NCI-H69 (cell line): ENCODE data around the gene HERPUD1.
A peak's percentile ranks its signal among the peaks of the same experiment; 100 is the strongest.
"Not testable (repeated sequence)": the region's sequence is repeated elsewhere in the genome, so short reads cannot be mapped to it uniquely, and the experiment has no call there.

Source experiments
- DNase-seq: peaks from one replicate; lab custom pipeline; 2025; lab: John Stamatoyannopoulos, UW

Gene HERPUD1

DNA sequence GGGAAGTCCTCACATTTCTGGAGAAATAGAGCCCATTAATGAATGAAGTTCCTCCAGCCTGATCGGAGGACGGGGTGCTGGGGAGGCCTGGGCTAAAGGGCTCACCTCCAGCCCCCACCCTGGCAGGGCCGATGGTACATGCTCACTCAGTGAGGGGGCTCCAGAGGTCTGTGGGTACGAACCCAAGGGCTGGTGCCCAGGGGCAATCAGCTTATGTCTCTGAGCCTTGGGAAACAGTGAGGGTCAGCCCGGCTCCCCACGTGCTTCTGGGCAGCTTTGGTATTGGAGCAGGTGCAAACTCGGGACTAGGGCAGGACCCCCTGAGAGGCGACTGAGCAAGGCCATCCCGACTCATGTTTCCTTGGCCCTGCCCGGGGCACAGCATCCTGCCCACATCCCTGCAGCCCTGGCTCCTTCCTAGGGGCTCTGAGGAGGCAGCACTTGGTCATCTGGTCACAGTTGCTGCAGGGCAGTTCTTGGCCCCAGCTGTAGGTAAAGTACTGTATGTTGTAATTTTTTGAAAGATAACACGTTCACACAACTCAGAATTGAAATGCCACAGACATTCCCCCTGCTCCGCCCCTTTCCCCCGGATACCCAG lies 28.8 kb downstream of the HERPUD1 start:
- no peak for DNase-seq

DNA sequence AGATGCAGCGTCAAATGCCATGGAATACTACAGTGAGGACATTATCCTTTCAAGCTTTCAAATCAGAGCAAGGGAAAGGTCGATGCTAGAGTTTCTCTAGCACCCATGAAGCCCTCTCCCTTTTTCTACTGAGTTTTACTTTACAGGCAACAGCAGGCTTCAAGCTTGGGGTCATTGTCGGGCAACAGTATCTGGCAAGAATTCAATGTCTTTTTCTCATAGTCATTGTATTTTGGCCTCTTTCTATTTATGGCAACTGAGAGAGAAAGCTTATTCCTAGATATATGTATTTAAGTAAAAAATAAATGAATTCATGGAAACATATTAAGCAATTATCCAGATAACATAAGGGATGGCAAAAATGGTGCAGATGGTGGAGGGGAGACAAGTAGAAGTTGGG lies 29.4 kb downstream of the HERPUD1 start:
- DNase-seq, result no peak

DNA sequence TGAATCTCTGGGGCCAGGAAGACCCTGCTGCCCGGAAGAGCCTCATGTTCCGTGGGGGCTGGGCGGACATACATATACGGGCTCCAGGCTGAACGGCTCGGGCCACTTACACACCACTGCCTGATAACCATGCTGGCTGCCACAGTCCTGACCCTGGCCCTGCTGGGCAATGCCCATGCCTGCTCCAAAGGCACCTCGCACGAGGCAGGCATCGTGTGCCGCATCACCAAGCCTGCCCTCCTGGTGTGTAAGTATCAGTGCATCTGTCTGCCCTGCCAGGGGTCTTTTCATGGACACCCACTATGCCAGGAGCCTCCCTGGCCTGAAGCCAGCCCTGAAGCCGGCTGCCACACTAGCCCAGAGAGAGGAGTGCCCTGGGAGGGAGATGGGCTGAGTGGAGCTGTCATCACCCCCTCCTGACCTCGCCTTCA lies 29.9 kb downstream of the HERPUD1 start, which contains the start of gene CETP:
Gene CETP (plus strand): TSS at position 100 of the 431 bp plus-strand sequence. CDS start 30 bp downstream, at position 130.
- no peak for DNase-seq

DNA sequence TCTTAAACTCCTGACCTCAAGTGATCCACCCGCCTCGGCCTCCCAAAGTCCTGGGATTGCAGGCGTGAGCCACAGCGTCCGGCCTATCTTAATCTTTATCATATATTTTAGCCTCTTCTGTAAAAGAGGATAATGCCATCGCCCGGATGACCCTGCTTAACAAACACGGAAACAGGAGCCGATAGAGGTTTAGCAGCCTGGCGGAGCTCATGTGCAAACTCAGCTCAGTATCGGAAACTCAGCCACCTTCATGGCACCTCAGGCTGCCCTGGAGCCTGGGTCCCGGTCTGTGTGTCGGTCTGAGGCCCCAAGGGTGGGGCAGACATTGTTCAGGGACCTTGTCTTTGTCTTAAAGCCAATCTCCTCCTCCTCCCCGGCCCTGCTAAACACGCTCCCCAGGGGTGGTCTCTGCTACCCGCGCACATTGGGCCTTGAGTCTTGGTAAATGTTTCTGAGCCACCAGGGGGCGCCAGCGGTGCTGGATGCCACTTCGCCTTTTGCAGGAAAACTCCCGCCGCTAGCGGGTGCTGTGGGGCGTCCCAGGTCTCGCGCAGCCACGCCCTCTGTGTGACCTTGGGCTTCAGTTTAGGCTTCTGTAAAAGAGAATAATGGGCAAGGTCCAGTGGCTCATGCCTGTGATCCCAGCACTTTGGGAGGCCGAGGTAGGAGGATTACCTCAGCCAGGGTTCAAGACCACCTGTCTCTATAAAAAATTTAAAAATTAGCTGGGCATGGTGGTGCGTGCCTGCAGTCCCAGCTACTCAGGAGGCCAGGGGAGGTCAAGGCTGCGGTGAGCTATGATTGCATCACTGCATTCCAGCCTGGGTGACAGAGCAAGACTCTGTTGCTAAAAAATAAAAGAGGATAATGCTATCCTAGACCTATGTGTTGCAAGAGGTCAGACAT lies 32.6 kb downstream of the HERPUD1 start:
- DNase-seq, result peak; percentile 80

DNA sequence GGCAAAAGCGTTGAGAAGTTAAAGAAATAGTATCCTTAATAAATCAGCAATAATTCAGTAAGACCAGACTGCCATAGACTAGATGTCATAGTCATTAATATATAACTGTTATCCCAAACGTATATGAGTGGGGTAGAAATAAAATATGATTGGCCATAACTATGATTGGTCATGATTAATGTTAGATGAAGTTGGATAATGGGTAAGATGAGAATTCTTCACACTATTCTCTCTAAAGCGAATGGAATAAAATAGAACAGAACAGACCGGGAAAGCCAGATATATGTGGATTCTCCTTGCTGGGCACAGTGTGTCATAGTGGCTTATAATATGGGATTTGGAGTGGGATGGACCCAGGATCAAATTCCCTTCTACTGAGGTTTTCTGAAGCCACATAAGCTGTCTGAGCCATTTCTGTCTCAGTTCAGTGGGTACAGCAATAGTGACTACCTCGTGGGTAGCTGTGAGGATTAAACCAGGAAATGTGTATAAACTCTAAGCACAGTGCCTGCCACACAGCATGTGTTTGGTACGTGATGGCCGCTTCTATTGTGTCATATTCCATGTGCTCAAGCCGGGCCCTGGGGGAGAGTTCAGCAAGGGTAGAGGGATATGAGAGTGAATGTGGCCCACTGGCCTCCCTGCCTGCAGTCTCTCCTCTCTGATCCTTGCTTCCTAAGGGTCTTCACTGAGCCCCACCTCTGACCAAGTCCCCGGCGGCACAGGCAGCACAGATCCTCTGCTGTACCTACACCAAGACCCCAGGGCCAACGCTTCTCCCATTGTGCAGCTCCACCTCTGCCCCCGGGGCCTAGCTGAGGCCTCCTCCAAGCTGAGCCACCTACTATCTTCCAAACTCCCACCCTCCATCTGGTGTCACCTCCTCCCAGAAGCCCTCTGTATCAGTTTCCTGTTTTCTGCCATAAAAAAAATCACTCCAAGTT lies 33.5 kb downstream of the HERPUD1 start:
- no peak for DNase-seq

DNA sequence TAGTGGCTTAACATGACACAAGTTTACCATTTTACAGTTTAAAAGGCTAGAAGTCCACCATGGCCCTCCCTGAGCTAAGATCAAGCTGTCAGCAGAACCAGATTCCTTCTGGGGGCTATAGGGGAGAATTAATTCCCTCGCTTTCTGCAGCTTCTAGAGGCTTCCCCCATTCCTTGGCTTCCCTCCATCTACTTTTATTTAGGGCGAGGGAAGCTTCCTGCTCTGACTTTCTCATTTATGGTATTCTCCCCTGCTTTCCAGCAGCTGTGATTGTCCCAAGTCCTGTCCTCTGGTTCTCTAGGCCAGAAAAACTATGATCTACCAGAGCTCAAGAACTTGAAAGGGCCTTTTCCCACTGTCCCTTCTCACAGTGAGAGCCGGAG lies 34.1 kb downstream of the HERPUD1 start:
- DNase-seq, result no peak

DNA sequence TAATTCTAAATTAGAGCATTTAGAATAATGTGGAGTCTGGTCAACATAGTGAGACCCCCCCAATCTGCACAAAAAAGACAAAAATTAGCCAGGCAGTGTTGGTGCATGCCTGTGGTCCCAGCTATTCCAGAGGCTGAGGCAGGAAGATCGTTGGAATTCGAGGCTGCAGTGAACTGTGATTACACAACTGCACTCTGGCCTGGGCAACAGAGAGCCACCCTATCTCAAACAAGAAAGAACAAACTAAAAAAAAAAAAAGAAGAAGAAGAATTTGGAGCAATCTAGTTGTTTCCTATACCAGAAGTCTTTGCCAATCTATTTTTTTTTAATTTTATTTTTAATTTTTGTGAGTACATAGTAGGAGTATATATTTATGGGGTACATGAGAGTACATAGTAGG lies 35.8 kb downstream of the HERPUD1 start:
- DNase-seq, result no peak

DNA sequence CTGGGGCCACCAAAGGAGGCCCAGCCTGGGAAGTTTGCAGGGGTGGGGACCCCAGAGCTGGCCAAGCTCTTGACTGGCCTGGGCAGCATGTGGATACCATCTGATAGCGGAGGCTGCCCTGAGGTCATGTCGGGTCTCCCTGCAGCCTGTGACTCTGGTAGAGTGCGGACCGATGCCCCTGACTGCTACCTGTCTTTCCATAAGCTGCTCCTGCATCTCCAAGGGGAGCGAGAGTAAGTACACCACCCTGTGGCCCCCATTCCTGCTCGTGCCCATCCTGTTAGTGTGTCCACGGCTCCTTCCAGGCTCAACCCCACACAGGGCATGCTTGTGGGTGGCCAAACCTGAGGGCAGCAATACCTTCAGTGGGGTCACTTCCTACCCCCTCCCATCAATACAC lies 37.8 kb downstream of the HERPUD1 start:
- no peak for DNase-seq

DNA sequence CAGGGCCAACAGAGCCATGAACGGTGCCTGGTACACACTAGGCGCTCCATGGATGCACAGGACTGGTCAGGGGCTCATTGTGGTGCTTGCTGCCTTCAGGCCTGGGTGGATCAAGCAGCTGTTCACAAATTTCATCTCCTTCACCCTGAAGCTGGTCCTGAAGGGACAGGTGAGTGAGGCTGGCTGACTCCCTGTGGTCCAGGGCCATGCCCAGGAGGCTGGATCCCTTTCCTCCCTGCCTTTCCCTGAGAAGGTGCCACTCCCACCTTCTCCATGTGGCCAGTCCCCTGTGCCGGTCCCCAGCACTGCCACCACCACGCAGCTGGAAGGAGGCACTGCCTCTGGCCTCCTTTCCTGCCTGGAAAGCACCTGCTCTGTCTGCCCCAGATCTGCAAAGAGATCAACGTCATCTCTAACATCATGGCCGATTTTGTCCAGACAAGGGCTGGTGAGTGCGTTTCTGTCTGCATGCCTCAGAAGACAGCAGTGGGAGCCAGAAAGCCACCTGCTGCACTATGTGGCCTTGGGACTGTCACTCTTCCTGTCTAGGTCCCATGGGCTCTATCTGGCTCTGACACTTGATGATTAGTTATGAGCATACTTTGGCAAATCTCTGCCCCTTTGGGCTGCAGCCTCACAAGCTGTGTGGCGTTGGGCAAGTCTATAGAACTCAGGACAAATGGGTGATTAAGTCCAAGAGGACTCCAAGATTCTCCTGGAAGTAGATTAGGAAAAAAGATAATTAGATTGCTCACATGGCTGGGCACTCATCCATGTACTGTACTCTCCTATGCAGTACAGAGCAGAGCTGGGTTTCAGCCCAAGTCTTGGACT lies 39.2 kb downstream of the HERPUD1 start:
- DNase-seq, result no peak

DNA sequence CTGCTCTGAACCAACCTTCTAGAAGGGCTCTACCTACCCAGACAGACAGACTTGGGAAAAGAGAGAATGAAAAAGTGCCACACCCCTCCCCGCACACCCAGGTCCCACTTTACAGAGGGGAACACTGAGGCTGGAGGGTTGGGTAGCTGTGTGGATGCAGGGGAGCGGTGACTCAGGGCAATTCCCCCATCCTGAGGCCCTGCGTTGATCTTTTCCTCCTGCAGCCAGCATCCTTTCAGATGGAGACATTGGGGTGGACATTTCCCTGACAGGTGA lies 39.8 kb downstream of the HERPUD1 start:
- DNase-seq, result no peak

DNA sequence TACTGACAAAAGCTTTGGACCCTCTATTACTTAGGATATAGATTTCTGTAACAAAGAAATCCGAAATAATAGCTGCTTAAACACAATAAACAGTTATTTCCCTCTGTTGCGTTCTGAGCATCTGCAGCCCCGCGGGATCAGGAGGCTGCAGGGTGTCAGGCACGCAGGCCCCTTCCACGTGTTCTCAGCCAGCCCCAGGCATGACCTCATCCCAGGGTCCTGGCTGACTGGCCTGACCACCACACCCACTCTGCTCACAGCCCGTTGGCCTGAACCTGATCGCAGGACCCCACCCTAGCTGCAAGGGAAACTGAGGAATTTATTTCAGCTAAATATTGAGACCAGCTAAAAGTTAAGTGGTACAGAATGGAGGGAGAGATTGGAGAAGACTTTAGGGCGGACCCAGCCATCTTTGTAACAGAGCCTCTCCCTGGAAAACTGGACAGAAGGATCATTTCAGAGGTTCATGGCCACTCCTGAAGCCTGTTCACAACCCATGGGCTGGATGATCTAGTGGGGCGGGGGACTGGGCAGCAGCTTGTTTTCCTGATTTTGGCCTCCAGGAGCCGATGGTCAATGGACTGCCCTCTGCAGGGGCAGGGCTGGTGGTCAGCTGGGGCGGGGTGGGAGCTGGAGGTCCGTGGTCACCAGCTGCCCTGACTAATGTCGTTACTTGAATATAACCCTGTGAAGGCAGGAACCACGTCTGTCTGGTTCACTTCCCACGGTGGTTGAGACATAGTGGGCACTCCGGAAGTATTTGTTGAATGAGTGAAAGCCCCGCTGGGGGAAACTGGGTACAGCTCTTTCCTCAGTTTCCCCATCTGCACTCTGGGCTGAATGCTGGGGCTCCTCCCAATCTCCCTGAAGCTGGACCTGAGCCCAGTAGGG lies 40.7 kb downstream of the HERPUD1 start:
- DNase-seq, result no peak

DNA sequence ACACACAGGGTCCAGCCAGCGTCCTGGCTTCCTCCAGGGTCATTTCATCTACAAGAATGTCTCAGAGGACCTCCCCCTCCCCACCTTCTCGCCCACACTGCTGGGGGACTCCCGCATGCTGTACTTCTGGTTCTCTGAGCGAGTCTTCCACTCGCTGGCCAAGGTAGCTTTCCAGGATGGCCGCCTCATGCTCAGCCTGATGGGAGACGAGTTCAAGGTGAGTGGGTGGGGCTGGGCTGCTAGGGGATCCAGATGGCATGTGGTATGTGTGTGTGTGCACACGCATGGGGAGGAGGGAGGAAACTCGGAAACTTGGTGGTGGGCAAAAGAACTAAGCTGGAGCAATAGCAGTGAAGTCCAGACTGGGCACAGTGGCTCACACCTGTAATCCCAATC lies 41.4 kb downstream of the HERPUD1 start:
- no peak for DNase-seq

DNA sequence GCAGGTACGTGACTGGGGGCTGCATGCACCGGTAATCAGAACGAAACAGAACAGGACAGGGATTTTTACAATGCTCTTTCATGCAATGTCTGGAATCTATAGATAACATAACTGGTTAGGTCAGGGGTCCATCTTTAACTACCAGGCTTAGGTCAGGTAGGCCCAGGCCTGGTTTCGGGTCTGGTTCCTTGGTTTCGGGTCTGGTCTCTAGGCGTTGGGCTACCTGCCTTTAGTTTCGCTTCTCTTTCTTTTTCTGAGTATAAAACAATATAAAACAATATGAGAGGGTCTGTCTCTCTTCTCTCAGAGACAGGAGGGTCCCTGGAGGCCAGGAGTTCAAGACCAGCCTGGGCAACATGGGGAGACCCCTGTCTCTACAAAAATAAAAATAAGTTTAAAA lies 42.0 kb downstream of the HERPUD1 start:
- not testable (repeated sequence) for DNase-seq

DNA sequence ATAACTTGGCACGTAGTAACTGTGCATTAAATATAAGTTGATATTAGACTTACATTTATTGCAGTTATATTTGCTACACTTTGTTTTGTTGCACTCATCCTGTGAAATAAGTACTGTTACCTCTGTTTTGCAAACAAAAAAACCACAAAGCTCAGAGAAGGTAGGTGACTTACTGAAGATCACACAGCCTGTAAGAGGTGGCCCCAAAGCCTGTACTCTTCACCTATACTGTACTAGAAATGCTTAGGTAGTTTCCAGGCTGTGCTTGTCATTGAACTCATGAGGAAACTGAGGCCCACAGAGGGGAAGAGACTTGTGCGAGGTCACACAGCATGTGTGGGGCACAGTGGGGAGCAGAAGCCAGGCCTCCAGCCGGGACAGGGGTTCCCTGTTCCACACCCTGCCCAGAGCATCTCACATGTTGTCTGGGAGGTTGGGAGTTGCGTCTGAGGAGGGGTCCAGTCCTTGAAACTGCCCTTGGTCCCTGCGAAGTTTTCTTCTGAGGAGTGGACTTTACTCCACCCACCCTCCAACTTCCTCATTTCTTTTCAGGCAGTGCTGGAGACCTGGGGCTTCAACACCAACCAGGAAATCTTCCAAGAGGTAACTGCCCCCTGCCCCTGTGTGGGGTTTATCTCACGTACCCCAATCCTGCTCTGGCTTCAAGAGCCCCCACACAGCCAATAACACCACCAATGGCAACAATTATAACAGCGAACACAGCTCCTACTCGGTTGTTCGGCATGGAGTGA lies 42.8 kb downstream of the HERPUD1 start:
- DNase-seq, result no peak

DNA sequence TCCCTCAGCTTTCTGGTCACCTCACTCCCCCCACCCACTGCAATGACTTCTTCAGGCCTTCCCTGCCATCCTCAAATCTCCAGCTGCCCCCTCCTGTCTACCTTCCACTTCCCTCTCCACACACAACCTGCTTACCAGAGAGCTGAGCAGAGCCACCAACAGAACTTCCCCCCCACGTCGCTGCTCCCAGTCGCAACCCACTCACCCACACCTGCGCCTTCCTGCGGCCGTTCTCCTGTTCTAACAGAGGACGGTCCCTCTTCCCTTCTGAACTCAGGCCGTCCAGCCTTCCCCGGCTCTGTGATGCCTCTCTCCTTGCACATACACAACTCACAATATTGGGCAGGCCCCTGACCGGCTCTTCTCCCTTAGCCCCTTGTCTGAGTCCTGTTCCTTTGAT lies 43.8 kb downstream of the HERPUD1 start:
- no peak for DNase-seq

DNA sequence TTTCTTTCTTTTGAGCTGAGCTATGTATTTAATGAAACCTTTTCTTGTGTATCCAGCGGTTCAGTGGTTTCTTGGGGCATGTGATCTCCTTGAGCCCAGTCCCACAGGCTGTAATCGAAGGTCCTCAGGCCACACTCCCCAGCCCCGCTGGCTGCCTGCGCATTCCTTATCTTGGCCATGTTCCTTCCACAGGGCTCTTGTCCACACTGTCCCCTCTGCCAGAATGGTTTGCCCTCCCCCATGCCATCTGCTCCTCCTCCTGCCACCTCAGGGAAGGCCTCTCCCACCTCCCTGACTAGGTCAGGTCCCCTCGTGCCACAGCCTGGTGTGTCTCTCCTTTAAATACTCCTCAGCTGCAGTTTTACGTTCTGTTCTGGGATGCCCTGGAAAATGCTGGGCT lies 45.3 kb downstream of the HERPUD1 start:
- DNase-seq, result no peak

DNA sequence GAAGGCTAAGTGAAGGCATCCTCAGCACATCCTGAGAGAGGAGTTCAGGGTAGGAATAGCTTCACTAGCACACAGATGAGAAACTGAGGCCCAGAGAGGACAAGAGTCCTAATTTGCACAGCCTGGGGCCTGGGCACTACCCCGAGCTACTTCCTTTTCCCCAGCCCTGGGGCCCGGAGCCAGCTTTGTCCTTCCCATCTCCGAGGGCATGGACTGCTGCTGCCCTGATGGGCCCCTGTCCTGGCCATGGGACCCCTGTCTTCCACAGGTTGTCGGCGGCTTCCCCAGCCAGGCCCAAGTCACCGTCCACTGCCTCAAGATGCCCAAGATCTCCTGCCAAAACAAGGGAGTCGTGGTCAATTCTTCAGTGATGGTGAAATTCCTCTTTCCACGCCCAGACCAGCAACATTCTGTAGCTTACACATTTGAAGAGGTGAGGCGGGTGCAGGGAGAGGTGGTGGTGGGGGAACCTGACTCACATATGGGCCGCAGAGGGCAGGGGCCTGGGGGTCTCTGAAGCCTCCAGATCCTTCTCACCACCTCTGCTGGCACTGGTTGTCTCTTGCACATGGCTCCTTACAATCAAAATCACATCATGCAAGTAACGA lies 46.0 kb downstream of the HERPUD1 start:
- no peak for DNase-seq

DNA sequence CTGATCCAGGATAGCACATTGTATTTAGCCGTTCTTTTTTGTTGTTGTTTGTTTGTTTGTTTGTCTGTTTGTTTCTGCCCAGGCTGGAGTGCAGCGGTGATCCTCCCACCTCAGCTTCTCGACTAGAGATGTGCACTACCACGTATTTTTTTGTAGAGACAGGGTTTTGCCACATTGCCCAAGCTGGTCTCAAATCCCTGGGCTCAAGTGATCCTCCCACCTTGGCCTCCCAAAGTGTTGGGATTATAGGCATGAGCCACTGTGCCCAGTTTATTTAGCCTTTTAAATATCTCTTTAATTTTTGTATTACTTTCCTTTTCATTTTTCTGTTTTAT lies 48.2 kb downstream of the HERPUD1 start:
- no peak for DNase-seq
